Measurements from ENCODE around the gene RGS21. TPM values are rescaled to one million over a fixed set of nuclear protein-coding genes. Genes with fewer than 3 reads are reported as not detected.

RGS21 gene
- total and polyA plus RNA-seq, 11 donors = not detected

- TF ChIP-seq POLR2A (IDR thresholded peaks at IDR 0.05) (no peak), CTCF (IDR thresholded peaks at IDR 0.05) (peak in 10 of 12 donors; percentile 19 to 60 (median 42))
- no peaks in the 10 kb centered on the region for H3K27me3 ChIP-seq
- DNase-seq (no peak), ATAC-seq (no peak)
- no peaks in the 10 kb centered on the region for H3K36me3 ChIP-seq
- peaks cover 0 to 24% (median 5%) of the 10 kb centered on the region in 12 donors for H3K9me3 ChIP-seq
- H3K4me1 ChIP-seq = no peaks in the 10 kb centered on the region
- intact Hi-C loops (cut with DNase I) = loop anchor here in 1 of 10 donors (10.0 kb wide), 1 partner anchor 316 kb away; no protein-coding TSS in a partner anchor
- H3K27ac ChIP-seq = no peak overlapping the region
- WGBS, 4 donors = 79 to 83% (median 79%) methylated on average over 1 of the region's 1 CpG
- no peak overlapping the region for H3K4me3 ChIP-seq
These were observed 5.5 kb upstream of the RGS21 start for GRCh38 chr1:192311281-192311680.

- H3K36me3 ChIP-seq = no peaks in the 10 kb centered on the region
- DNase-seq (no peak), ATAC-seq (no peak)
- no peaks in the 10 kb centered on the region for H3K27me3 ChIP-seq
- no peaks in the 10 kb centered on the region for H3K4me1 ChIP-seq
- H3K9me3 ChIP-seq = no peaks in the 10 kb centered on the region
- H3K27ac ChIP-seq = no peak overlapping the region
- intact Hi-C loops (cut with DNase I) = no loop called here
- TF ChIP-seq POLR2A (IDR thresholded peaks at IDR 0.05) (no peak), CTCF (IDR thresholded peaks at IDR 0.05) (no peak)
- no peak overlapping the region for H3K4me3 ChIP-seq
- 92 to 93% (median 92%) methylated on average over 6 of the region's 6 CpGs for WGBS, 4 donors
These were observed 11.2 kb downstream of the RGS21 start for GRCh38 chr1:192327997-192328396.

- no peaks in the 10 kb centered on the region for H3K27me3 ChIP-seq
- ATAC-seq (no peak), DNase-seq (no peak)
- intact Hi-C loops (cut with DNase I) = no loop called here
- H3K4me3 ChIP-seq = no peak overlapping the region
- H3K27ac ChIP-seq = no peak overlapping the region
- peaks cover 0 to 3% (median 0%) of the 10 kb centered on the region in 12 donors for H3K9me3 ChIP-seq
- no peaks in the 10 kb centered on the region for H3K36me3 ChIP-seq
- WGBS, 4 donors = 54 to 60% (median 58%) methylated on average over 6 of the region's 6 CpGs
- no peaks in the 10 kb centered on the region for H3K4me1 ChIP-seq
- TF ChIP-seq CTCF (IDR thresholded peaks at IDR 0.05) (no peak), POLR2A (IDR thresholded peaks at IDR 0.05) (no peak)
These were observed 26.1 kb downstream of the RGS21 start for GRCh38 chr1:192342842-192343241.

- intact Hi-C loops (cut with DNase I) = no loop called here
- no peak for ATAC-seq
- Histone ChIP-seq H3K9me3 (peaks cover 0 to 3% (median 0%) of the 10 kb centered on the region in 12 donors), H3K36me3 (no peaks in the 10 kb centered on the region), H3K27me3 (no peaks in the 10 kb centered on the region), H3K4me3 (no peak overlapping the region), H3K27ac (no peak overlapping the region), H3K4me1 (no peaks in the 10 kb centered on the region)
- TF ChIP-seq POLR2A (IDR thresholded peaks at IDR 0.05) (no peak), CTCF (IDR thresholded peaks at IDR 0.05) (no peak)
- DNase-seq = no peak
- WGBS, 4 donors = 48 to 63% (median 53%) methylated on average over 3 of the region's 3 CpGs
These were observed 26.6 kb downstream of the RGS21 start for GRCh38 chr1:192343344-192343743.
